GM19351 (cell line): Measurements from ENCODE around the gene CLEC2B.

Experiments
- ATAC-seq: cut with Tn5 transposase; IDR thresholded peaks from one replicate; pipeline ENCODE4 v1.9.1; 2021; ENCODE audit warnings: mild to moderate bottlenecking, moderate library complexity; ENCODE audit not compliant: unreplicated experiment

Gene CLEC2B

DNA sequence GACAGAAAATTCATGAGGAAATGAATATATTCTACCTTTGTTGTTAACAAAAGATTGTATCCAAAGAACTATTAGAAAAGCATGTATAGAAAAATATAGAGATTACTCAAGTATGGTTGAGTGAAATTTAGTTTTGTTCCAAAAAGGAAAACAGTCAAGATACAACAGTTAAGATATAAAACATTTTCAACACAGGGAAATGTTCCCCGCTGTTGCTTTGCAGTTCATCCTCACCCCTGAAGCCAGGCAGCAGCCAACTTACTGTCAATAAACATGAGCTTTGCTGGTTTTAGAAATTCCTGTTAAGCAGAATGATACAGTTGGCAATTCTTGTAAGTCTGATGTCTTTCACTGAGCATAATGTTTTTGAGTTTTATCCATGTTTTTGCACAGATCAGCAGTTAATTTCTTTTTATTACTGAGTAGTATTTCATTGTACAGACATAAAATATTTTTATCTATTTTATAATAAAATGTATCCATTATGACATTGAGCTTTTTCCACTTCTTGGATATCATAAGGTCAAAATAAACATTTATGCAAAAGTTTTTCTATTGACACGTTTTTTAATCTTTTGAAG, 1.2 kb upstream of the CLEC2B start:
- no peak for ATAC-seq

DNA sequence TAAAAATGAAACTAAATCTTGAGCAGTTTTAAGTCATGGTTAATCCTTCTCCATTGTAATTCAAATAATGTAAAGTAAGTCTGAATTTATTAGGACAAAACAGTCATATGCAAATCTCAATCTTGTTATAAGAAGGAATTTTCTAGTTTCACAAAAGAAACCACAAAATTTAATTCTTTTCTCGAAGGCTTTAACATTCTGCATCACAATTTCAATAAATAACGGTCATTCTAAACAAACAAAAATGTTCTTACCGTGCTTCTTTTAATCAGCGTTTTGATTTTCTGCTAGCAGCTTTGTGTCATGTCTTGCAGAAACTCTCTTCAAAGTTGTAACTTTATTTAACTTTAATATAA, 225 bp downstream of the CLEC2B start:
- no peak for ATAC-seq

DNA sequence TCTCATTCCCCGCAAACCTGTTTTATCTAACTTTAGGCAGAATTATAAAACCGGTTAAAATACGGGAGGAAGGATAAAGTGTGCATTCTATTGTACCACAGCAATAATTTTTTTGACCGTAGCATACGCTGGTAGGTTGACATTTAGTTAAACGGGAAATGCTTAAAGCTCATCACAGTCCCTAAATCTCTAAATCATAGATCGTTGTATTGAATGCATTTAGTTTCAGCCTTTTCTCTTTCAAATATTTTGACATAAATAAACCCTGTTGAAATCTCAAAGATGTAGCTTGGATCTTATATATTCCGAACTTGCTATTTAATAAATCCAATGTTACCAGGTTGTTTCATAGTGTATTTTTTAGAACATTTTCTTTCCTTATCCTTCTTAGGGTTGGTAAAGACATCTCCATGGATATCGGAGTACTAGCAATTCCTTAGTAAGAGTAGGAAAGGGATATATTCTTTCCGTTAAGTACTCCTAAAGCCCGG, 798 bp downstream of the CLEC2B start:
- no peak for ATAC-seq

DNA sequence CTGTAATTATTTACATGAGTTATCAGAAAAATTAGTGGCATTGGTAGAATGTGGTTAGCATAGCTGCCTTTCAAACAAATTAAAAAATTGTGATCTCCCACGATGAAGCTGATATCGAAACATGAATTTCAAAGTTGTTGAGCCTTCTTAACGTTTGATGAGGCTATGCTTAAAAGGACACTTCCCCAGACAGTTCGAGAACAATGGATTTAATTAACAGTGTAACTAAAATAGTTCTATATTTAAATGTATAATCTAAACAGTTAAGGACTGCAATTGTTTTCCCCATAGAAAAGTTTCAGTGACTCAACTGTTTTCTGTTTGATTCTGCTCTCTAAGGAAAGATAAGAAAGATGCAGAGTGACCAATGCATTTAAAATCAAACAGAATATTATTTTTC, 1.6 kb downstream of the CLEC2B start:
- no peak for ATAC-seq

DNA sequence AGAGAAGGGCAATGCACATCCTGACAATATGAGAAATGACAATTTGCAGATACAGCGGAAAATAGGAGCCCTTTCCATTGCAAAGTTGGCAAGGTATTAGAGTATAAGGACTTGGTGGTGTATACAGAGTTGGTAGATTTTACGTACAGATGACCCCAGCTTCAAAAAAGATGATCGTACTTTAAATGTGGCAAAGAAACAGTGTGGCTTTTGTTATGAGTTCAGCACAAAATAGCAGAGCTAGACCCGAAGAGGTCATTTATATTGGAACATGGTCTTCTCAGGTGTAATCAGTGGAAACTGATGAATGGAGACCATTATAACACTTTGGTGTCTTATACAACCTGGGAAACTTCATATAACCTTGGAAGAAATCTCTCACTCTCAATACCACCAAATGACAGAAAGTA, 2.3 kb downstream of the CLEC2B start:
- ATAC-seq, result no peak

GRCh38 chr12:9864913-9865675, 4.1 kb downstream of the CLEC2B start:
- no peak for ATAC-seq

- no peak for ATAC-seq
Observed at GRCh38 chr12:9858135-9858534, 11.0 kb downstream of the CLEC2B start.

- no peak for ATAC-seq
Observed at GRCh38 chr12:9856894-9857293, 12.3 kb downstream of the CLEC2B start.

DNA sequence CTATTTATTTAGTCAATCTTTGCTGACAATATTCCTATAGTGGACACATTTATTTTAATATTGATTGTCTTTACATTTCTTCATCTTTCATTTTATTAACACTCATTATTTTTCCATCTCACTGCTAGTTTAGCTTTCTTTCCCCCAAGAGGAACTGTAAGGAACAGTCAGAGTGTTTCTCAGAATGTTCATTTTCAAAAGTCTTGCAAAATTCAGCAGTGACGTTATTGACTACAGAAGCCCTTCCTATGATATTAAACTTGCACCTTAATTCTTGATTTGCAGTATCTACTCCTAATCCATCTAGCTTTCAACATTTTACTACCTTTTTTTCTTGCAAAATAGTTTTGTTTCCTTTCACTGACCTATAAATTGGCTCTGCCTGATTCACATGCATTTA, 13.0 kb downstream of the CLEC2B start:
- ATAC-seq, result no peak

GRCh38 chr12:9851927-9852326, 17.2 kb downstream of the CLEC2B start:
- no peak for ATAC-seq

DNA sequence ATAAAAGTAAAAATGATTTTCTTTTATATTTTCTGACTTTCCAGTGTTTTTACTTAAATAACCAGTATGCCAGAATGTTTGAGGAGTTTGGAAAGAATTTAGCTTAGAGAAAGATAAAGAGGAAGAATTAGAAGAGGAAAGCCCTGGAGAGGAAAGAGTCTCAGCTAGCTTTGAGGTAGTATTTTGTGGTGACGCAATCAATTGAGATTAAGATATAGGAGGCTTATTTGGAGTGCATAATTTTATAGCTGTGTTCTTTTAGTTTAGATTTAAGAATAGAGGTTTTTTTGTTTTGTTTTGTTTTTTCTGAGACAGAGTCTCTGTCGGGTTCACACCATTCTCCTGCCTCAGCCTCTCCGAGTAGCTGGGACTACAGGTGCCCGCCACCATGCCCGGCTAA, 18.1 kb downstream of the CLEC2B start:
- no peak for ATAC-seq

DNA sequence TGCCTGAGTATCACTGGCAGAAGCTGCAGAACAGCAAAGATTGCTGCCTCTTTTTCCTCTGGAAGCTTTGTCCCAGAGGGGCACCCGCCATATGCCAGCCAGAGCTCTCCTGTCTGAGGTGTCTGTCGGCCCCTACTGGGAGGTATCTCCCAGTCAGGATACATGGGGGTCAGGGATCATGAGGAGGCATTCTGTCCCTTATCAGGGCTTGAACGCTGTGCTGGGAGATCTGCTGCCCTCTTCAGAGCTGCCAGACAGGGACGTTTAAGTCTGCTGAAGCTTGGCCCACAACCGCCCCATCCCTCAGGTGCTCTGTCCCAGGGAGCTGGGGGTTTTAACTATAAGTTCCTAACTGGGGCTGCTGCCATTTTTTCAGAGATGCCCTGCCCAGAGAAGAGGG, 20.3 kb downstream of the CLEC2B start:
- no peak for ATAC-seq

- ATAC-seq, result no peak
Observed at GRCh38 chr12:9843407-9843806, 25.7 kb downstream of the CLEC2B start.

DNA sequence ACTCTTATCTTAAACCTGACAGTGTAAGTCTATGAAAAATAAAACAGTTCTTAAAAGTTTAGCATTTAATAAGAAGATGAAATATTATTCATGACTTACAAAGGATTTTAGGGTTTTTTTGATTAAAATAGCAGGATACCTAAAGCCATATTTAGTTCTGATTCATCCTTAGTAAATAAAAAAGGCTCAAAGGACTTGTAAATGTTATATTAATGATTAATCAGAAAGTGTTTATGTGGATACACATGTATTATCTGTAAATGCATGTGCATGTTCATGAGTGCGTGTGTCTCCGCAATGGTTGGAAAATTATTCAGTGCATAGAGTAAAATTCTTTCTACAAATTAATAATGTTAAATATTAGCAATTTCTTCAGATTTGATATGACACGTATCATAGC, 37.4 kb downstream of the CLEC2B start:
- no peak for ATAC-seq

DNA sequence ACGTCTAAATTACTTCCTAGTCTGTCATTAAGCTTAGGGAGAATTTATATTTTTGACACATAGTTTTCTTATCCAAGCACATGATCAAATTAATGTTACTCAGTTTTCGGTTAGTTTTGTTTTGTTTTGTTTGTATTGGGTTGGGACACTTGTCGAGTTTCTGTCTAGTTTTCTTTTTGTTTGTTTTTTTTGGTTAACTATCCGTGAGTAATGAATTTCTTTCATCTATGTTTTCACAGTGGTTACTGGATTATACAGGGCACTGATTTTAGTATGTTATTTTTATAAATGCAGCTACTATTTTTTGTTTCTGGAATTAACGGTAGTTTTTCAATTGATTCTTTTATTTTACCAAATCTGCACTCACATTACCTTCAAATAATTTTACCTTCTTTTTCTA, 39.2 kb downstream of the CLEC2B start:
- ATAC-seq, result no peak

GRCh38 chr12:9829483-9829882, 39.7 kb downstream of the CLEC2B start:
- no peak for ATAC-seq

DNA sequence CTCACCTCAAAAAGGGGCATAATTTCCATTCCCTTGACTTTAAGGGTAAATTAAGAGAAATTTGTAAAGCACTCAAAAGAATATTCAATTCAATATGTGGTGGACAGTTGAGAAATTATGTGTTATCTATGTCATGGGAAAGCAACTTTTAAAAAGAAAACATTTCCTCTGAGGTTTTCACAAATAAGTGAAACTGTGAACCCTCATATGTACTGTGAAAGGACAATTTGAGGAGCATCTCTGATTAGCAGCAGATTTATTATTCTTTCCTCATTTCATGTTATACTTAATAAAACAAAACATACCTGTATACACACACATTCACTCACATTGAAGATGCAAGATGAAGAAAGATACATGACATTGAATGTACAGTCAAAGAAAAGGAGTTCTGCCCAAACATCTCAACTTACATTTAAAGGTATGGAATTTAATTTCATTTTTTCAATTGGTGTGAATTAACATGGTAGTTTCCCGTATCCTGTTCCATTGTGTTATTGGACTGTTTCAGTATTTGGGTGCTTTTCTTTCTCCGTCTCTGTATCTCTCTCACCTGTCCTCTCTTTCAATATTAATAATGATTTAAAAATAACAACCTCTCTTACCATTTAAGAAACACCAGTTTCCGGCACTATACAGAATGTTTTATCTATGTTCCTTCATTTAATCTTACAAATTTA, 41.8 kb downstream of the CLEC2B start, which contains the start of gene KLRF1:
KLRF1 (plus strand) TSS at position 273 of the 680 bp plus-strand sequence; CDS start at position 337, 64 bp downstream.
- ATAC-seq, result no peak

DNA sequence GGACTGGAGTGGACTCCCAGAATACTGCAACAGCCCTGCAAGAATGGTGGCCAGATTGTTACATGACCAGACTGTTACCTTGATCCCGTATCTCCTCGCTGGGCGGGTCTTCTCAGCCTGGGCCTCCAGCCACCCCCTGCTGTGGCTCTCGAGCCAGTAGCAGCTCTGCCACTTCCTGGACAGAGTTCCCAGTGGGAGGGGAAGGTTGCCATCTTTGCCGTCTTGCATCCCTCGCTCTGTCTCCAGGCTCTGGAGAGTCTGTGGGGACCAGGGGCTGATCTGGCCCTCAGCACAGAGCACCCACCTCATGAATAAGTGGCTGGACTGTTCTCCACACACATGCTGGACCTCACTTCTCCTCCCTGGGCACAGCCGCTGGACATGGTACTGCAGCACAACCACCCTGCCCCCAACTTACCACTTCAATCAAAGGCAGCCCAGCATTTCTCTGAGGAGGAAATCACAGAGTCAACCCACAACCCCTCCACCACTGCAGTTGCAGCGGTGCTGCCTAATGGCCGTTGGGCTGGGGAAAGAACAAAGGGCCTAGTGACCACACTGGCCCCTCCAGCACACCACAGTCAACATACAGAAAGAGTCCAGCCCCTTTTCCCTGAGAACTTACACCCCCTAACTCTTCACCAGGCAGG, 48.7 kb downstream of the CLEC2B start:
- no peak for ATAC-seq

DNA sequence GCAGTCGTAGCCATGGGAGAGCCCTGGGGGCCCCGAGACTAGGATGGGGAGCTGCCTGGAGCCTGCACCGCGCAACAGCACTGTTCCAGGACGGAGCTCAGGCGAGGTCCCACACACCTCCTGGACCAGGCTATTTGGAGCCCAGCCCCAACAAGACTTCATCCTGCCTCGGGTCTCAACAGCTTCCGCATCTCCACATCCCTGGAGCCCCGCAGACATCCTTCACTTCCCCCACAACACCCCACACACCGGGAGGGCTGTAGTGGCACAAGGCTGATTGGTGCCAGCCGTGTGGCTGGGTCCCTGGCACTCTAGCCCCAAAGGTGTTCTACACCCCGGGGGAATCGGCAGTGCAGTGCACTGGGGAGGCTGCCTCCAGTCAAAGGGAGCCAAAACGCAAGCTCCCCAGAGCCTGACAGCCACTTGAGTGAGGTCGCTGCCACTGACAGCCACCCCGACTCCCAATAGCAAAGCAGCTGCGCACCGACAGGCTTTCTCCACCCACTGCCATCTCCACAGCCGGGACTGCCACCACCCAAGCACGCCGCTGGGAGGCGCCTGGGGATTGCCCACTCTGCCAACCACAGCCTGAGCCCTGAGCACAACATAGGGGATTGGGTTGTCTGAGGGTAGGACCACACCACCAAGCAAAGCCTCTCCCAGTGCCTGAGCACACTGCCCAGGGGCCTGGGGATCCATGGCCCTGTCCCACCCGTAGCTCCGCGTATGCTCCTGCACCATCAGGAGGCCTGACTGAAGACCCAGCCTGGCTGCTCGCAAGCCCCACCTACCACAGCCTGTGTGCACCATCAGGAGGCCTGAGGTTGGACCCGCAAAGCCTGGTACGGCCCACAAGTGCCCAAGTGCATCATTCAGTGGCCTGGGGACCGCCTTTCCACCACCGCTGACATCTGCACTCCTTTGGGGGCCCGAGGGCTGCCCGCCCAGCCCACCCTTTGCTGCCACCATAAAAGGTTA, 55.0 kb downstream of the CLEC2B start:
- ATAC-seq, result peak; percentile 96

GRCh38 chr12:9811621-9812020, 57.5 kb downstream of the CLEC2B start:
- ATAC-seq, result no peak
